Measurements from ENCODE around the gene RPTOR.

The RPTOR gene

DNA sequence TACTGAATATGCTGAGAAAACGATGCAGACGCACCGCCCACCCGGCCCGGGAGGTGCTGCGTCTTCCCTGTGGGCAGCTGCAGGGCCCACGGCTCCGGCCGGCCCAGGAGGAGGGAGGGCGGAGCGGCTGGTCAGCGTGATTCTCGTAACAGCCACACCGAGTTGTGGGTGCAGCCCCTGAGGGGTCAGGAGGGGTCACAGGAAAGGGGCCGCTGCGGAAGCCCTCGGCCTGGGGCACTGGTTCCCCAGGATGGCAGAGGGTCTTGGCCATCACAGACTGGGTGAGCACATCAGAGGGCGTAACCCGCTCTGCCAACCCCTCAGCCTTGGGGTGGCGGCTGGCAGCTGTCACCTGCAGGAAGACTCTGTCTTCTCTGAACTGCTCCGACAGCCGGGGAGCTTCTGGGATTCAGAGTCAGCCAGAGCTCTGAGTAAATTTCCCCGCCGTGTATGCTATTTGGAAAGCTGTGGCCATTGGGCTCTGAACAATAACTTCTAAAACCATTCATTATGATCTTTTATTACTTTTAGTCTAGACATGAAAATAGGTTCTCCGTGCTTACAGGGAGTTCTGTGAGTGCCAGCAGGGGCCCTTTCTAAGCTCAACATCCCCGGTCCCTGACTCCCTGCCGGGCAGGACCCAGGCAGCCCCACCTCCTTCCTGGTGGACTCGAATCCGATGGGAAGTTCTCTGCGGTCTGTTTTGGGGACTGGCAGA, 359.6 kb downstream of the RPTOR start:
- FAIRE-seq, result no peak

DNA sequence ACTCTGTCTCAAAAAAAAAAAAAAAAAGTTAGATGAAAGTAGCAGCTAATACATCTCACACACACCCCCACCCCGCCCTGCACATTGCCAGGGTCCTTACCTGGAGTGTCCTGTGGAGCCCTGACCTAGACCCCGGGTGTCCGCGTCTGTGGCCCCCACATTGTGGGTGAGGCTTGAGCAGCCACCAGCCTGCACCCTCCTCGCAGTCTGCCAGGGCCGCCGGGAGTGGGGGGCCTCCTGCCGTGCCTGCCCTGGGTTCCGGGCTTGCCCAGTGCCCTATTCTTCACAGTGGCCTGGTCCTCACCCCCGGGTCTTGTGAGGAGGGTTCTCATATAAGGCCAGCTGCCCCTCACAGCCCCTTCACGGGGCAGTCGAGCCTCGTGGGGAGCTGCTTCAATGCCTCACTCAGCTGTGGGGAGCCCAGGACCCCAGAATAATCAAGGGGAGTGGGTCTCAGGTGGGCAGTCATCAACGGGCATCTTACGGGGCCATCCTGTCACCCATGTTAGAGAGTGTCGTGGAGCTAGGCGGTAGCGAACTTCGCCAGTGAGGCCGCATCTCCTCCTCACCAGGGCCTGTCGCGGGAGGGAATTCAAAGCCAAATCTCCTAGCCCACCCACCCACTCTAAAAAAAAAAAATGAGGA, 361.1 kb downstream of the RPTOR start:
- FAIRE-seq, result no peak

DNA sequence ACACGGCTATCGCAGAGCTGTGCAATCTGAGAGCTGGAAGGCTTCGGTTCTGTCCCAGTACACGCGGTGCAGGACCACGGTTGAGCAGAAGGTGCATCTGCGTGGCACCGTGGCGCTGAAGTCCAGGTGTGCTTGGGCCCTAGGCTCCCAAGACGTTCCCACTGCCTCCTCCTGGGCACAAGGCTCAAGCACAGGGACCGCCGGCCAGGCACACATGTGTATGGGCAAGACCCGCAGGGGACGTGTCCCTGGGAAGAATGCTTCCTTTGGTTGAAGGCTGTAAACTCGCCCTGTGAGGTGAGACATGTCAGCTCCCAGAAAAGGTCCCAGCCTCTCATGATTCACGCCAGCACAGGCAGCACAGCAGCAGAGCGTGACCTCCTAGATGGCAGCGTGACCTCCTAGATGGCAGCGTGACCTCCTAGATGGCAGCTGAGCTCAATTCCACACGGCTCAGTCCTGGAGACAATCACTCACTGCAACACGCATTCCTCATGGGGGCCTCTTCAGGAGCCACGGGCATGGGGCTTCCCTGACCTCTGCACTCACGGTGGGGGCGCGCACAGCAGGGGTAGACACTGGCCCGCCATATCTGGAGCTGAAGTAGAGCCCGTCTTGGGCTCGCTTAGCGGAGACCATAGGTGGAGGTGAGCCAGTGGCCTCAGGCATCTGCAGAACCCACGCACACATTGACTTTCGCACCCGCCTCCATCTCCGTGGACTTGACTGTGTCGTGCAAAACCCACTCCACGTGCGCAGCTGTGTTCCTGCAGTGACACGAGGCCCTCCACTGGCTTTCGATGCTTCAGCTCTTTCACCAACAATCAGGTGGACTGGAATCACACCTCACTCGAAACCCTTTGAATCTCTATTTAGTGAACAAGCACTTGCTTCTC, 362.0 kb downstream of the RPTOR start:
- FAIRE-seq, result no peak

DNA sequence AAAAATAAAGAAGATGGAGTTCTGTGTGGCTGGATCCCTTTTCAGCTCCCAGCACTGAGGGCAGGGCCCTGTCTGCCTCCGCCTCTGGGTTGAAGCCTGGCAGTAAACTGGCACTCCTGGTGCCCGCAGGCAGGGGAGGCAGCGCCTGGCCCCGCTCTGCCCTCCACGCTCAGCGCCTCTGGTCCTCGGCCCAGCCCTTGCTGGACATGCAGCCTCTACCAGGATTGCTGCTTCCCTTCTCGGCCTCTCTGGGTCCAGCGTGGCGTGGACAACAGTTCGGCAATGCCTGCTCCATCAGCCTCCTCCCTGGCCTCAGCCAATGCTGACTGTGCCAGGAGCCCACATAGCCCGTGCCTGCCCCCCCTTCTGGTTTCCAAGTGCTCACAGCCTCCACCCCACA, 362.6 kb downstream of the RPTOR start:
- FAIRE-seq, result no peak

DNA sequence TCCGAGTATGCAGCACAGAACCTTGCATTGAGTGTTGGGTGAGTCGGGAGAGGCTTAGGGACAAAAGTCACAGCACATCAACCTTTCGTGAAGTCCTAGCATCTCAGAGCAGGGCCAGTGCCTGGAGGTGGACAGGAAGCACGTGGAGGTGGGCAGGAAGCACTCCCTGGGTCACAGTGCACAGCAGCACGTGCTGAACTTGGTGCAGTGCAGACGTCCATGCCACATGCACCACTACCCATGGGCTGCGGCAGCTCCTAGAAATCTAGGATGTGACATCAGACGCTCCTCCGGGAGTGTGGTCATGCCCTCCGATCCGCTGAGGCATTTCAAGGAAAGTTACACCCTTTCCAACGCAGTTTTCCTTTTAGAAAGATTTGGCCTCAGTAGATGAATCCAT, 363.6 kb downstream of the RPTOR start:
- no peak for FAIRE-seq

DNA sequence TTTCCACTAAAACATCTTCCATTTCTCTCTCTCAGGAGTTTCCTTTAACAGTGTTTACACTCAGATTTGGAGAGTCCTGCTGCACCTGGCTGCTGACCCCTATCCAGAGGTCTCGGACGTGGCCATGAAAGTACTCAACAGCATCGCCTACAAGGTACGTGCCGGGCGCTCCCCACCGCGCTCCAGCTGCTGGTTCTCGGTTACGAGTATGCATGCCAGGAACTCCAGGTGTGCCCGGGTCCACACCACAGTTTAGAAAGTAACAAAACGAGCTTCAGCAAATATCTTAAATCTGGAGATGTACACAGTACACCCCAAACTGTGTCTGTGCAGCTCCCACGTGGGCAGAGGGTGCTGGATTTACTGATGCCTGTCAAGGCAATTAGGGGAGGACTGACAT, 364.1 kb downstream of the RPTOR start:
- no peak for FAIRE-seq

DNA sequence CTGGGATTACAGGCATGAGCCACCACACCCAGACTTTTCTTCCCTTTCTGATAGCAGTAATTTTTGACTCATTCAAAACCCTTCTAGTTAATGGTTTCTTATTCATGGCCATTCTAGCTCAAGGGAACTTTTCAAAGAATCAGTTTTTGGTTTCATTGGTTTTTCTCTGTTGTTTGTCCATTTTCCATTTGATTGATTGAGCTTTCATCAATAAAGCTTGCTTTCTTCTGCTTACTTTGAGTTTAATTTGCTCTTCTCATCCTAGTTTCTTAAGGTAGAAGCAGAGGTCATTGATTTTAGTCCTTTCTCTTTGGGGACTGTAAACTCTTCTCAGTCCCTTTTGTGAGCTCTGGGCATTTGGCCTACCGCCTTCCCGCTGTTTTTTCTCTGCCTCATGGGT, 365.0 kb downstream of the RPTOR start:
- FAIRE-seq, result no peak

DNA sequence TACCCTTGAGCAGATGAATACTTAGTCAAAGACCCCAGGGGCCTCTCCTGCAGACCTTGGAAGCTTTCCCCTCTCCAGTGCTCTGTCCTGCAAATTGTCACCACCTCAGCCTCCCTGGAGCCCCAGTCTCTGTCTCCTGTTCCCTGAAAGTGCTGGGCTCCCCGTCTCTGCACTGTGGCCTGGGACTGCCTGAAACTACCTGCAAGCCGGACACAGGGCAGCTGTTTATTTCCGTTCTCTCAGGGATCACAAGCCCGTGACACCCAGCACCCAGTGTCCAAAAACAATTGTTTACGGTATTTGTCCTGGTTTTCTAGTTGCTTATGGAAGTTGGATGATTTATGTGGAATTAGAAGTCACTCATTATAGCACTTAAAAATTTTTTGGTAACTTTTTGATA, 365.4 kb downstream of the RPTOR start:
- FAIRE-seq, result no peak

DNA sequence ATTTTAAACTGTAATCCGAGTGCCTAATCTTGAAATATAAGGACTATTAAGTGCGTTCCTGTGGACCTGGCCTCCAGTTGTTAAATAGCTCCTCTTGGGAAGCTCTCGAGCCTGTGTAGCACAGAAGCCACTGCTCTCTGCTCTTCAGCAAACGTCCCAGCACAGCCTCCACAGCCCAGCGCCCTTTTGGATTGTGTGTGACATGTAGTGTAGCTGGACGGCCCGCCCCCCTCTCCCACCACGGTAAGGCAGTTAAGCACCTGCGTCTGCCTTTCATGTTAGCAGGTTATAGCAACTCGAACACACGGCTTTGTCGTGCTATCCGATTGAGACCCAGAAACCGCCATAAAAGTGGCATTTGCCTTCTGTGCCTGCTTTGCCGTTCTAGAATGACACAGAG, 367.8 kb downstream of the RPTOR start:
- no peak for FAIRE-seq

DNA sequence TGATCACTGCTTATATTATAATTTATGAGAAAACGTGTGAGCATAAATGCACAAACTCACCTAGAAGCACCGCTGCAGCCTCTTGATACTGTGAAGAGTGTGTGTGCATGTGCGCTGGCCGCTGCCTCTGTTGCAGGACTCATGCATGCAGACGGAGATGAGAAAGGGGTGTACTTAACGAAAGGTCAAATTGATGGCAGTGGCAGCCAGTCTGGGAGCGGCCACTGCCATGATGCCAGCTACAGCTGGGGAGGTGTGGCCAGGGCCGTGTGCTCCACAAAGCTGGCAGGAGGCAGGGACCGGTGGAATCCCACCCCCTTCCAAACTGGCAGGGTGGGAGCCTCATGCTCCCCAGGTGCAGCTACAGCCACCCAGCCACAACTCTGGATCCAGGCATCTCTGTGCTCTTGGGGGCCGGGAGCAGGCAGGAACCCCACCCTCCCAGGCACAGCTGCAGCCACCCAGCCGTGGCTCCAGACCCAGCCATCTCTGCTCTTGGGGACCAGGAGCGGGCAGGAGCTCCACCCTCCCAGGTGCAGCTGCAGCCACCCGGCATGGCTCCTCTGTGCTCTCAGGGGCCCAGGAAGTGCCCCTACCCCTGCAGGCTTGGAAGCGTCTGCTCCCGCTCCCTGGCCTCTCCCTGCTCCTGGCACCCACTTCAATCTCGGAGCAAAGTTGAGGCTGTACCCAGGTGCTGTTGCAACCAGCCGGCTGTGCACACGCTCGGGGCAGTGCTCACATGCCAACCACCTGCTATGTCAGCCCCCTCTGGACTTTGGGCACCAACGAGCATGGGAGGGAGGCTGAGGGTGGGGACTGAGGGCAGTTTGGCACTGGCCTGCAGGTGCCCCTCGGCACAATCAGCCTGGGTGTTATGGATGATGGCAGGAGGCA, 369.5 kb downstream of the RPTOR start:
- FAIRE-seq, result no peak

DNA sequence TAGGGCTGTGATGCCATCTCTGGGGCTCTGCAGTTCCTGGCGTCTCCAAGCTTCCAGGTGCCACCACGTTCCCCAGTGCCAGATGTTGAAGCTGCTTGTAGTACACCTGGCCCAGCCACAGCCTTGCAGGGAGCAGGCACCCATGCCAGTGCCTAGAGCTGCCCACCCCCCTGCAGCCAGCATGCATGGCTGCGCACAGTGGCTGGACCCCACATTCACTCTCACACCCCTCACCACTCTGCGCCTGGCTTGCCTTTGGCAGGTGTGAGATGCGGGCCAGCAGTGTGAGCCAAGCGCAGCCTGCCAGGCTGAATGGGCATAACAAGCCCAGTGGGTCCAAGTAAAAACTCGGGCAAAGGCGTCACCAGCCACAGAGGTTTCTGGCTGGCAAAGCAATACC, 371.6 kb downstream of the RPTOR start:
- no peak for FAIRE-seq

DNA sequence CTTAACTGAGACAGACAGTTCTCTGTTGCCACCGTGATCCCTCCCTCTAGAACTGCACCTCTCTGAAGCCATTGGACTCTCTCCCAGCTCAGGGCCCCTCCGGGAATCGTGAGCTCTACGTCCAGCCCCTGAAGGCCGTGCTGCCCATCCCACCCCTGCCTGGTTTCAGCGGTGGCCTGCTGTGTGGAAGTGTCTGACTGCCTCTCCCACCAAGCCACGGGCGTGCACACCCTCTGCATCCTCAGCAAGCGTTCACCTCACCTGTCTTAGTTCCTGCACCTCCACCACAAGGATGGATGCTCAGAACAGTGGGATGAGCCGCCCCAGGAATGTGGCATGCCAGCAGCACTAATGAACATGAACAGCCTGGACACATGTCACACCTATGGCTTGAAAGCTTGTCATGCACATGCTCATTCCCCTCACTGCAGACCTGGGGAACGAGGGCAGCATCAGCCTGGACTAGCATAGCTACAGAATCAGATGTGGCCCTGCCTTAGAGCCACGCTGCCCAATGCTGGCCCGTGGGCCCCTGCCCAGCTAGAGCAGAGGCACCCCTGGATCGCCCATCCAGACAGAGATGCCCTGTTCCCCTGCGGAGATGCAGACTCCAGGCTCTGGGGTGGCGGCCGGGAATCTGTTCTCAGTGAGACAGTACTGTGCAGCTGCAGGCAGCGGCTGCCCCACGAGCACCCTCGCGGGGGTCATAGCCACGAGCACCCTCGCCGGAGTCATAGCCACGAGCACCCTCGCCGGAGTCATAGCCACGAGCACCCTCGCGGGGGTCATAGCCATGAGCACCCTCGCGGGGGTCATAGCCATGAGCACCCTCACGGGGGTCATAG, 373.3 kb downstream of the RPTOR start:
- no peak for FAIRE-seq

DNA sequence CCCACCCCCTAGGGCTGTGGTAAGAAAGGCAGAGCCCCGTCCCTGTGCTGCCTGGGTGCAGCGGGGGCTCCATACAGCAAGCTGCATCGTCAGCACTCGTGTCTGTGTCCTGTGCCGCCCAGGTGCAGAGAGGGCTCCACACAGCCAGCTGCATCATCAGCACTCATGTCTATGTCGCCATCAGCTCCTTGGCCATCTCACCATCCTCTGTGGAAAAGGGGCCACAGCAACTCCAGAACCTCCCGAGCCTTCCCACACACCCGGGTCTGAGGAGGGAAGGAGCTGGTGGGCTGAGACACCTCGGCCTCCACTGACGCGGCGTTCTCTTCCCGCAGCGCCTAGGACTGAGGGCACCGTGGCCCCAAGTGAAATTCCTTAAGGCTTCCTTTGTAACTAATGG, 374.1 kb downstream of the RPTOR start:
- no peak for FAIRE-seq

DNA sequence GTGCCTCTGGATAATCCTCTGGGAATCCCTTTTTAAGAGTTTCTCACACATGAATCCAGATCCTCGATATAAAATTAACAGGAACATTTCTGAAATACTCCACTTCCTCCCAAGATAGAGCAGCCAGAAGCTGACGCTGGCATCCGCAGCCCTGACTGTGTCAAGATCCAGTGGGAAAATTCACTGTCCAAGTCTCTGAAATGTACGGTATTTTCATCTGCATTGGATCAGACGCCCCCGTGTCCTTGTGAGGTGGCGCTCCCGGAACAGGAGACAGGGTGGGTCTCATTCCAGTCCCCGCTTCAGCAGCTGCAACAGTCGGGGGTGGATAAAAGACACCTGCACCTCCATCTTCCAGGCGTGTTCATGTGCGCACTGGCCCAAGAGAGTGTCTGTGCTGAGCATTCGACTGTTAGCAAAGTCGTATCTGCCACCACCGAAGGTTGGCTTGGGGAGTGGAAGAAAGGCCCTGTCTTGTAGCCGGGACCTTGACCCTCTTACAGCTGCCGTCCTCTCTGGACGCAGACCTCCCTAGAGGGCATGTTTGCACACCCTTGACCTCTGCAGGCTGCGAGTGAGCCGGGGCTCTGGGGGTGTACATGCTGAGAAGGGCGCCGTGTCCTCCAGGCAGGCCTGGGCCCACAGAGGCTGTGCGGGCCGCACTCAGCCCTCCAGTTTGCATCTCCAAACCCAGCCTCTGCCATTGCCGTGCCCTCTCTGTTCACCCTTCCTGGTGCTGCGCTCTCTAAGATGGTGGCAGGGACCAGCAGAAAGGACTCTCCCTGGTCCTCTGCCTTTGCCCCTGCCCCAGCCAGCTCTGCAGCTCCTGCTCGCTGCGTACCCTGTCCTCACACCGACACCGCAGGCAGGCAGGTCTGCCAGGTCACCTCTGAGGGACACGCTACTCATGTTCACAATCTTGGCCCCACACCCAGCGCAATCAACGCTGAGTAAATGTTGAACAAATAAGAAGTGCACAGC, 375.0 kb downstream of the RPTOR start:
- FAIRE-seq, result no peak

DNA sequence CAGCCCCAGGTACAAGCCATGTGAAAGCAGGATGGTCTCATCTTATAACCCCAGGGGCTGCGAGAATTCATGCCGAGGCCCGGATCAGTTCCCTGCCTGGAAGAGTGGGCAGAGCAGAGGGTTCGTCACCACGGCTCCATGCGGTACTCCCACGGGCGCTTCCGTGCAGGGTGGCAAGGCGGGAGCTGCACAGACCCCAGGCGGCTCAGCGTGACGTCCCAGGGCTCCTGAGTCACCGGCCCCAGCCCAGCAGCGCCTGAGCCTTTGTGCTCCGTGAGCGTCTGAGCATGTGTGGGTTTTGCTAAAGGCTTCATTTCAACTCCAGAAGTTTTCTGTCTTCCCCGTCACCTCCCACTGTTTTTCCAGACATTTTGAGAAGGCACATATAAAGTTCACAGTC, 375.8 kb downstream of the RPTOR start:
- FAIRE-seq, result no peak

DNA sequence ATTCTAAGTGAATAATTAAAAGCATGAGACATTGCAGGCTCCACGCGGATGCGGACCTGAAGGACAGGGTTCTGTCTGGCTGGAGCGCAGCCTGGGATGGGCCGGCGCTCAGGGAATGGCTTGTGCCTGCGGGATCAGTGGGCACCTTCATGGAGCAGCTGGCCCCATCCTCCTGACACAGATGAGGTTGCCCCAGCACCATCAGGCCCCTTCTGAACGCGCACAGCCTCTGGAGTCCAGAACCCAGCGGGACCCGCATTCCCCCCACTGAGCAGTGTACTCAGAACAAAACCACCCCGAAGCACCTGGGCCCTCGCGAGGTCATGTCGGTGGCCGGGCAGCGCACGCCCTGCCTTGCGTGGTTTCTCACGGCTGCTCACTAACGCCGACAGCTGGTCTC, 376.5 kb downstream of the RPTOR start:
- no peak for FAIRE-seq

DNA sequence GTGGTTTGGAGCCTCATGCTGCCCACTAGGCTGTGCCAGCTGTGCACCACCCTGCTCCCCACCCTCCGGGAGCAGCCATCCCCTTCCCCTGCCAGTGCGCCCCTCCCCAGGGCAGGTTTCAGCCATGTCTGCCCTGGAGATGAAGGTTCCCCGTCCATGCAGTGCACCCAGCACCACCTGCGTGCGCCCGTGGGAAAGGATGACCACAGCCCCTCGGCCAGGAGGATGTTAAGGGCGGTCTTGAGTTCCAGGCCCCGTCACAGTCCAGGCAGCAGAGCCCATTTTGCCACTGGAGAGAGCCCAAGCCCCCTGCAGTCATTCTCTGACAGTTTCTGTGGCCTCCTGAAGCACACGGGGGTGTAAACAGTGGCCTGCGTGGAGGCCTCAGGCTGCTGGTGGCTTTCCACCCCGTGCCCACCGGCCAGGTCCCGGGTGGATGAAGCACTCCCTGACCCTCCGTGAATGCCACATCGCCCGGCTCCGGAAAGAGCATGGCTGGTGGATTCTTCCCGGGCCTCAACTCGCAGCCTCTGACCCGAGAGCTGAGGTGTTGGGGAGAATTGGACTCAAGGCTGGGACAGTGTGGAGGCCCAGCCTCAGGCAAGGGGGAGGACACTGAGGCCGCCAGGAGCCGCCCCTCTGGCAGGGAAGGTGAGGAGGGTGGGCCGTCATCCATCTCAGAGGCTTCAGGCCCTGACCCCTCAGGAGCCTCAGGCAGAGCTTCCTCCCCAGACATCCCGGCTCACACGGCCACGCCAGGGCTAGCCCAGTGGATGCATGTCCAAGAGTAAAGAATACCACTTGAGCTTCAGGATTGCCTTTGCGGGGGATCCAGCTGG, 377.3 kb downstream of the RPTOR start:
- FAIRE-seq, result no peak

DNA sequence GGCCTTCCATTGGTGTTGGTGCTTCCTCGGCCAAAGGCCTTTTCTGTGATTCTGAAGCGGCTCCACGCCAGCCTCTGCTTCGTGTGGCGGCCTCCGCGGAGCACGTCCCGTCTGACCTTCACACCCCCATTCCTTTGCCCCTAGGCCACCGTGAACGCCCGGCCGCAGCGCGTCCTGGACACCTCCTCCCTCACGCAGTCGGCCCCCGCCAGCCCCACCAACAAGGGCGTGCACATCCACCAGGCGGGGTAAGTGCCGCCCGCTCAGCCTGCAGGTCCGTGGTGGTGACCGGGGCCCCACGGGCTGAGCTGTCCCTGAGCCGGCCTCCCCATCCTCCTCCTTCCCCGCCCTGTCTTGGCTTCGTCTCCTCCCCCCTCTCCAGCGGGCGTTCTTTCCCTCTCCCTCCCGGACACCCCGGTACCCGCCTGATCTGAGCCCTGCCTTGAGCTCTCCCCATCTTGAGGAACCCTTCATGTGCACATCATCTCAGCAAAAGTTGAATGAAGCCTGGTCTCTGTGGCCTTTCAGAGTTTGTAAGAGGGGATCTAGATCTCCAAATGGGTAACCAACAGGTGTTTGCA, 378.0 kb downstream of the RPTOR start:
- no peak for FAIRE-seq
